Colon (tissue), 2 donors: ENCODE measurements around the gene AFTPH.

Experiments used
- FAIRE-seq: peaks from 2 replicates; lab custom pipeline; 2012; peaks lifted over from hg19 to GRCh38; lab: Jason Lieb, UNC
- donor health status: control.
- donor health status: control.

The AFTPH gene

DNA sequence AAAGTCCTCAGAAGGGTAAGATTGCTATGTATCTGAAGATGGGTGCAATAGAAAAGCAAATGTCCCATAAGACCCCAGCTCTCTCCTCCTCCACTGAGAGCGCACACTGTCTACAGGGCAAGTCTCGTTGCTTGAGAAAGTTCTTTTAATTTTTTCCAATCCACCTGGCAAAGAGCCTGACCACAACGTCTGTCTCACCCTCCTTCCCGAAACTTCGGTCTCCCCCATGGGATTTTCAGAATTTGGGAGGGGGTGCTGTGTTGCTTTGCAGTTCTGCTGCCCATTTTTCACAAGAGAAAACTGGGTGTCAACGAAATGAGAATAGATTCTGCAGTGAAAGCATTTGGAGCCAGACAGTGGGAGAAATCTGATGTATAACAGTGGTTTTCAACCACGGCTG, 89.1 kb downstream of the AFTPH start:
- no peak for FAIRE-seq

DNA sequence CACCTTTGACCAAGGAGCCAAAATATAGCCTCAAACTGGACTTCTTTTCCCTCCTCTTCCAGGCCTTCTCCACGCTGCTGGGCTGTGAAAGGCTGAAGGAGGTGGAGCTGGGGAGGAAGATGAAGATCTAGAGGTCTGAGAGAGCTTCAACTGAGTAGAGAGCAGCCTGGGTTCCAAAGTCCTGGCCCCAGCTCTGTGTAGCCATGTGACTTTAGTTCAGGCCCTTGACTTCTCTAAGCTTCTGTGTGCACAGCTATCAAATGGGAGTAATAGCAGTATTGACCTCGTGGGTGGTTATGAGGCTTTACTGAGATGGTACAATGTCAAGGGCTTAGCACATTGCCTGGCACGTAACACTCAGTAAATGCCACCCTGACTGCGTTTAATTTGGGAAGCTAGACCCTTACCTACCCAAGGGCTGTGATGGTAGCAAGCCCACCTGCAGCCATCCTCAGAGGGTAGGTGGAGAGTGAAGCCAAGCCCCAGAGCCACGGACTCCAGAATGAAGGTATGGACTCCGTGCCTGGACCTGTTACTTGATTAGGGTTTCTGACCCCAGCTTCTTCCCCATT, 91.2 kb downstream of the AFTPH start:
- FAIRE-seq, result no peak

GRCh38 chr2:64615844-64616536, 91.9 kb downstream of the AFTPH start:
- no peak for FAIRE-seq

DNA sequence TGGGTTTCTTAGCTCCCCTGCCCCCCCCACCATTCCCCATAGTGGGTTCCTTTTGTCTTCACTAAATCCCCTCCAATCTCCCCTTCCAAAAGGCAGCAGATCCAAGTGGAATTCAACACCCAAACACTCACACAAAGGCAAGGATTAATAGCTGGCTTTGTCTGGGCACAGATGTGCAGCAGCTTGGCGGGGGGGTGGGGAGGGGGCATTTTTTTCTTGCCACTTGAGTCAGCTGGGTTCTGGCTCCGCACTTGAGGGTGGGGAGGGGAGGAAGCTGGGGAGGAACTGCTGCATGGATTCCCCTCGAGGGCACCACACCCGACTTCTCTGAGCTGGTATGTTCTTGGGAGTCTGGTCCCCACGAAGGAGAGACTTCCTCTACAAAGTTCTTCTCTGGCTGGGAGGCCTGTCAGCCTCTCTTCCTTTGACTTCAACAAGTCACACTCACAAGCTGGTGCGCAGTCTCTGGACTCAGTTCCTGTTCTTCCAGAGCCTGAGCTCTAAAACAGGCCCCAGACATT, 93.6 kb downstream of the AFTPH start:
- FAIRE-seq, result no peak

- FAIRE-seq, result no peak
Observed at GRCh38 chr2:64620661-64621060, 96.5 kb downstream of the AFTPH start.

DNA sequence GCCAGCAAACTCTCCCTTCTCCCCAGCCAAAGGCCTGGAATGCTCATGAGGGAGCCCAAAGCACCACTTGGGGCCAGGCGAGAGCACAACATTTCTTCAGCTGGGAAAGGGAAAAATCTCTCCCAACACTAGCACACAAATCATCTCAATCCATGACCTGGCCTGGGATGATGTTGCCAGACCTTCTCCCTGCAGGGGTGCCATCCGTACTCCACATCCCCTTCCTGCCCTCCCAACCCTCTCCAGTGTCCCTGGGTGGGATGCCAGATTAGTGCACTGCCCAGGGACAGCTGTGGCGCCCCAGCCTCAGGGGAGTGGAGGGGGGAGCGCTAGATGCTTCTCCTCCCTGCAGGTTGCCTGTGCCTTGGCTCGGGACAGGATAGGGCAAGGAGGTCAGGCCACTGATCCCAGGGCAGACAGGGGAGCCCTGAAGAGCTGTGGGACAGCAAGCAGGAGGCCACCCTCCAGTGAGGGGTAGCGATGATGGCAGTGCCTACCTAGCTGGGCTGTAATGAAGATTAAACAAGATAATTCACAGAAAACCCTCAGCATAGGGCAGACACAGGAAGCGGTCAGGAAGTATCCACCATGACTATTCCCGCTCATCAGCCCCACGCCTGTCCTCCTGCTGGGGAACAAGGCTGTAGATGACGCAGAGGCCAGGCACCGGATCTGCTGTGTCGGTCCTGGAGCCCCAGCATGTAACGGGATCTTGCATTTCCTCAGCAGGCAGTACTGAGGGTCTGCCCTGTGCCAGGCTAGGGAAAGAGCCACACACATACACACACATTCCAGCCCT, 98.5 kb downstream of the AFTPH start:
- no peak for FAIRE-seq

- FAIRE-seq, result no peak
Observed at GRCh38 chr2:64623242-64623850, 99.2 kb downstream of the AFTPH start.

- no peak for FAIRE-seq
Observed at GRCh38 chr2:64624108-64624610, 100.0 kb downstream of the AFTPH start.

DNA sequence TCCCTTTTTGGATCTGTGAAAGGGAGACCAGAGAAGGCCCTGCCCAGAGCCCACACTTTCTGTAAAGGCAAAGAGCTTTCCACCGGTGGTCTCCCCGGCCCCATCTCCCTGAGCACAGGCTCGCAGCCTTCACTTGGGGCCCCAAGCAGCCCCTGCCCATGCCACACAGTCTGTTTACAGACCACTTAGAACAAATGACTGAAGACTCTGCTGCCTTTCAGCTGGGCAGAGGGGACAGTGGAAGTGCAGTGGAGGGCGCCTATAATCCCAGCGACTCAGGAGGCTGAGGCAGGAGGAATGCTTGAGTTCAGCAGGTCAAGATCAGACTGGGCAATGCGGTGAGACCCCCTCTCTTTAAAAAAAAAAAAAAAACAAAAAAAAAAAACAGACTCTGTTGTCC, 100.7 kb downstream of the AFTPH start:
- FAIRE-seq, result no peak

GRCh38 chr2:64625299-64626145, 101.4 kb downstream of the AFTPH start:
- no peak for FAIRE-seq

GRCh38 chr2:64626146-64626809, 102.2 kb downstream of the AFTPH start:
- no peak for FAIRE-seq

- FAIRE-seq, result no peak
Observed at GRCh38 chr2:64626963-64627760, 103.0 kb downstream of the AFTPH start.

DNA sequence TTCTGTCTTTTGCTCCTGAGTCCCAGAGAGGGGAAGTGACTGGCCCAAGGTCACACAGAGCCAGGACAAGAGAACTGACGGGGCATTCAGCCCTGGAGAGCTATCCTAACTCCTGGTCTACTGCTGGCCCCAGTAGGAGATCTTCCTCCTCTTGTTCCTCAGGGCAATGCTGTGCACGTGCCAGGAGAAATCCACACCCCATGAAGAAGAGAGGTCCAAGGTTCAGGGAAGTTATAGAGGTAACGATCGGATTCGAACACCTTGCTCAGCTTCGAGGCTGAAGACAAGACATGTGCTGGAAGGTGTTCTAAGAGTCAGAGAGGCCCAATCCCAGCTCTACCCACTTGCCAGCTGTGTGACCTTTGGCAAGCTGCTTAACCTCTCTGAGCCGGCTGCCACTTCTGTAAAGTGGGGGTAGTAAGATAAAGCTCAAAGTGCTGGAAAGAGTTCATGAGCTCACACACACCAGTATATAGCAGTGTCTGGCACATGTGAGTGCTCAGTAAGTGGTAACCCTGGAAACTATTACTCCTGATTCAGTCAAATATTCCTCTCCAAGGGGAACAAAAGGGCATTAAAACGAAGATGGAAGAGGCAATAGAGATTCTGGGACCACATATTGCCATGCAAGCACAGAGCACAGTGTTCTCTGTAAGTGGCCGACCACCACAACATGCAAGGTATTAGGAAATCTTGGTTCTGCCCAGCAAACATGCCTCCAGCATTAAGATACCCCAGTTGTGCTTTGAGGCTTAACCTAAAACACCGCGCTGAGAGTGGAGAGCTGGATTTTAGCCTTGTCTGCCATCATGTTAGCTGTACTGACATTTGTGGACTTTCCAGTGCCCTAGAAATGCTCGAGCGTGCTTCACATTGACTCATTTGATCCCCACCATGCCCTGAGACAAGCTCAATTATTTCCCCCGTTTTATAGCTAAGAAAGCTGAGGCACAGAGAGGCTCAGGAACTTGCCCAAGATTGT, 104.0 kb downstream of the AFTPH start:
- no peak for FAIRE-seq

- no peak for FAIRE-seq
Observed at GRCh38 chr2:64629329-64629781, 105.2 kb downstream of the AFTPH start.

DNA sequence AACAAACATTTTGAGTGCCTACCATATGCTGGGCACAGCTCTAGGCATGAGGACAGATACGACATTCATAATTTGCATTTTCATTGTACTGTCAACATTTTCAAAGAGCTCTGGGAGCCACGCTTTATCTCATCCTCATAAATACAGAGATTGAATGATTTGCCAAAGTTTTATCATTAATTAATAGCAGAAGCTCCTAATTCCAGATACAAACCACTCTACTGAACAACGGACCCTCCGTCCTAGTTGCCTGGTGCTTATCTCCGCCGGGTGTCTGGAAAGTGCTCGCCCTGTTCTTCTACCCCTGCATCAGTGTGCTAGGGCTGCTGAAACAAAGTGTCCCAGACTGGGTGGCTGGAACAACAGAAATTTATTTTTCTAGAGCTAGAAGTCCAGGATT, 105.7 kb downstream of the AFTPH start:
- no peak for FAIRE-seq

DNA sequence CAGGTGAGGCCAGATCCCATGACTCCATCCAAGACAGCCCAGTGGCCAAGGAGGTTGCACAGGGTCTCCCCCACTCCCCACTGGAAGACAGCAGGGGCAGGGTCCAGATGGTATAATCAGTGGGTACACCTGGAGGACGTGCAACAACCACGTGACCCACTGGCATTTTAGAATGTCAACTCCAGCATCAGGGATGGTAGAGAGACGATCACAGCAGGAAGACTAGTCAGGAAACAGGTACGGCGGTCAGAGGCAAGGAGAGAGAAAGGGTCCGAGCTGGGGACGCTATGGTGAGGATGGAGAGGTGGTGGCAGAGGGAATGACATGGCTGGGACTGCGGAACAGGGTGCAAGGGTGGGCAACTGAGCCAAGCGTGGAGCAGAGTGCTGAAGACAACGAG, 106.6 kb downstream of the AFTPH start:
- no peak for FAIRE-seq

- no peak for FAIRE-seq
Observed at GRCh38 chr2:64631771-64632170, 107.6 kb downstream of the AFTPH start.
